HPDE6-E6E7 (cell line): Measurements from ENCODE around the gene CLVS2.

Source experiments
- DNase-seq: peaks from one replicate; pipeline ENCODE4 v3.0.0; 2011; ENCODE audit warnings: missing footprints; ENCODE audit errors: extremely low spot score

The CLVS2 gene

DNA sequence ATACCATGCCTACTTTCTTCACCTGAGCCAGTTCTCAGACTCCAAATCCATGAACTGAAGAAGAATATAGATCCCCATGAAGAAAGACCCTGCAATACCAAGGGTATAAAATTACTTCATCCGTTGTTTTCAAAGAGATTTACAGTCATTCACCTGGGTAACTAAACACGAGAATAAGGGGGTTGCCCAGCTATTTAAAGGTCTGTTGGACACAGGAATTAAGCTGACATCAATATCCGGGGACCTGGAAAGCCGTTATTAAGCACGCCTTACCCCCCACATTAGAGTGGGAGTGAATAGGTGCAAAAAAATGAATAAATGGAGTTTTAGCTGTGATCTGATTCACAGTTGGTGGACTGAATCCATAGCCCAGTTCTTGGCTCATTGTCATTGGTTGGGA is 28.9 kb downstream of the CLVS2 start:
- no peak for DNase-seq

DNA sequence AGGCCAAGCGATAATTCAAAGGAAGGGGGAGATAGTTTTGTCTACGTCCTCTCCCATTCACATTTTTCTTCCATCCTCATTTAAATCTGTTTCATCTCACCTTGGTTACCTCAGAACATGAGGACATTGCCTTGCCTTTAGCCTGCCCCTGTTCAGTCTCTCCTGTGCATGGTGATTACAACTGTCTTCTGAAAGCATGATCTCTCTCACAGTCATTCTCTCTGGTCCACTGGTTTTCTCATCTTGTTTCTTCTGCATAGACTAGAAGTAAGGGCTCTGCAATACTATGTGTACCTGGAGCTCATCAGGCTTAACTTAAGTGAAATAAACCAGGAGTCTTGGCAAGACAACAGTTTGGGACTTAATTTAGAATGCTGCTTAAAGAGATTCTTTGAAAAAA is 31.4 kb downstream of the CLVS2 start:
- DNase-seq: no peak

DNA sequence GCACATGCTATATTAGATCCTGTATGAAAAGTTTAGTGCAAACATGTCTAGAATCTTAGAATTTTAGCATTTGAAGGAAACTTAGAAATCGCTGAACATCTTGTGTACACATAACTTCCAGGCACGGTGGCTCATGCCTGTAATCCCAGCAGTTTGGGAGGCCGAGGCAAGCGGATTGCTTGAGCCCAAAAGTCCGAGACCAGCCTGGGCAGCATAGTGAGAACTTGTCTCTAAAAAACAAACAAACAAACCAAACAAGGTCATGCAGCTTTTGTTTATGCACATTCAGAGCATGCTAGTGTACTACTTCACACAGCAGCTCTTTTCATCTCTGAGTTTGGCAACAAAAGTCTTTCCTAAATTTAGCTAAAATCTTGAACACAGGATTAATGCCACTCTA is 32.2 kb downstream of the CLVS2 start:
- DNase-seq: no peak

DNA sequence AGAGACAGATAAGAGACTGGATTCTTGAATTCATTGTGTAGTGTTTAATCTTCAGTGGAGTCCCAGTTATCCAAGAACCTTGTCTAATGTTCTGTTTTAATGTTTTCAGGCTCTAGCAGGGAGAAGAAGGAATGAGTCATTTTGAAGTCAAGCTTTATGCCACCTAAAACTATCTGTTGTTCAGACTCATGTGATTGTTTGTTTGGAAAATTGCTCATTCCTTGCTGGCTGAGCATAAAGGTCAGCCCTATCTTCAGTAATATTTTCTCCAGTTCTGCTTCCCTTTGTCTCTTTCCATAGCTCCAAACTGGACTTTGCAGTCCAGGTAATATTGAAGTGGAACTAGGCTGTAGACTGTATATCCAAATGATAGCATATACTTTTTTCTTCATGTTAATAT is 34.2 kb downstream of the CLVS2 start:
- no peak for DNase-seq

DNA sequence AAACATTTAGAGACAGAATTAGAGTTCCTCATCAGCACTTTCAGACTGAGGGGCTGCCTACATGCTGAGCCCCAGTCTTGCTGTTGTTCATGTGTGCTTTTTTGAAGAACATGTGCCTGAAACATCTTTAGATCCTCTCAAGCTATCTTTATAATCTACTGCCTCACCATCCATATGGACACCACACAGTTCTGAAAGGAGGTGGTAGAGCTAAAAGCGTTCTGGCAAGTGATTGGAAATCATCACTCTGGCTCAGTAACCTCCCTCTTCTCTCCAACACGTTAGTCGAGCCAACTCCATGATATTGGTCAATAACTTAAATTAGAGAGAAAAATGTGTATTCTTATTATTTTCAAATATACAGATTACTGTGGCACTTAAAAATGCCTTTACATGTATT is 40.6 kb downstream of the CLVS2 start:
- no peak for DNase-seq

DNA sequence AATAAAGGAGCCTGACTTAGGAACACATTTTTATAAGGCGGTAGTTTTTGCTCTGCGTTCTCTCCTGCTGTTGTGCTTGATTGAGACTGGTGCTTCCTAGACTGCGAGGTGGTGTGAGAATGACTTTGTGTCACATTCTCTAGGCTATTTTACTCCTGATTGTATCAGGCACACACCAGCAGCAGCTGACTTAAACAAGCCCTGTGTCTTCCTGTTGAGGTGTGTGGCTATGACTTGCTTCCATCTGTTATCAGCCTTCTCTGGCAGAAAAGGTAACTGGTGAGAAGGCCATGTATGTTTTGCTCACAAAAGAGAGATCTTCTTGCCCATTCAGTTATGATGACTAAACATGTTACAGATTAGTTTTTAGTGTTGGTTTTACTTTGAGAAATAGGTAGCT is 43.4 kb downstream of the CLVS2 start:
- no peak for DNase-seq

DNA sequence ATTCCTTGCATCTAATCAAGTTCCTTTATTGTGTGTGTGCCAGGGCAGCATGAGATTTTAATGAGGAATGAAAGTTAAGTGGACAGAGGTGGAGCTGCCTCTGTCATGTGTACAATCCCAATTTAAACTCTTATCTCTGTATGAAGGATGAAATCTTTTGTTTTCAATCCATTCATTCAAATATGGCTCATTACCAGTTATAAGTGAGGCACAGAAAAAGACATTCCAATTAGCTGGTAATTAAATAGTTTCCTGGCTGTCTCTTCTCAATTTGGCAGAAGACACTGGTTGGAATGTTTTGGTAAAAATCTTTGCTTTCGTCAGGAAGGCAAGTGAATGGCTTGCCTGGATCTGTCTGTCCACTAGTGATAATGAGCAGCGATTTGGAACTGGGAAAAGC is 46.4 kb downstream of the CLVS2 start:
- no peak for DNase-seq

DNA sequence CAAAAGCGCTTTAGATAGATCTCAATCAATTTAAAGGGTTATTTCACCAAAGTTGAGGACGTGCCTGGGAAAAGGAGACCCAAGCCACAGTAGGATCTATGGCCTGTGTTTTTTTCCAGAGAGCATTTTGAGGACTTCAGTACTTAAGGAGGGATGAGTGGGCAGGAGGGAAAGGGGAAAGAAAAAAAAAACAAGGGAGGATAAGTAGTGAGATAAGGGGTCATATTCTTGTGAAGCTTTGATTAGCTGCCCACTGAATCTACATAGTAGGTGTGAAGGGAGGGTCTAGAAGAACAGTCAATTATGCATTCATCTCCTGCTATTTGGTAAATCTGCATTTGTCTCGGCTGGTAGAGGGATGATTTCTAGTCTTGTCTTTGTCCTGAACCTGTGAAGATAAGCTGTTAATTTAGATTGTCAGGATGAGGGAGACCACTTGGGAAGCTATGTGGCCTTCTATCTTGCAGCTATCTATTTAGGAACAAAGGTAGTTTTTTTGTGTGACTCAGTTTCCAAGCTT is 48.4 kb downstream of the CLVS2 start:
- no peak for DNase-seq

DNA sequence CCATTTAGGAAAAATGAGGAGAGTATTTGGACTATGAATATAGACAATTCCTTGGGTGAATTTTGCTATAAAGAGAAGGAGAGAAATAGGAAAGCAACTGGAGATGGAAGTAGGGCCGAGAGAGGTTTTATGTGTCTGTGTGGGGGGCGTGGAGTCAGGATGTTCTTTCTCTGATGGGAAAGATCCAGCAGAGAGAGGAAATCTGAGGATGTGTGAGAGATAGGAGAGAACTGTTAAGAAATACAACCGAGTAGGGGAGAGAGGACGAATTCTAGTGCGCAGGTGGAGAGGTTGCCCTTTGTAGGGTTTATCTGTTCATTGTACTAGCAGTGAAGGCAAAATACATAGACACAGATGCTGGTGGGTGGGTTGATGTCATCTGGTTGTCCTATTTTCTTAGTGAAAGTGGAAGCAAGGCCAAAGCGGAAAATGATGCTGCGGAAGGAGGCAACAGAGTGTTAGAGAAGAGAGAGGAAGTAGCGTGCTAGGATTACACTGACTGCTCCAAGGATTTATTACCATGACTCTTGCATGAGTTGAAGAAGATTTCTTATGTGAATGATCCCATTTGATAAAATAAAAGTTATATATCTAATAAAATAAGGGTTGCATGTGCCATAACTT is 57.7 kb downstream of the CLVS2 start:
- DNase-seq: no peak

DNA sequence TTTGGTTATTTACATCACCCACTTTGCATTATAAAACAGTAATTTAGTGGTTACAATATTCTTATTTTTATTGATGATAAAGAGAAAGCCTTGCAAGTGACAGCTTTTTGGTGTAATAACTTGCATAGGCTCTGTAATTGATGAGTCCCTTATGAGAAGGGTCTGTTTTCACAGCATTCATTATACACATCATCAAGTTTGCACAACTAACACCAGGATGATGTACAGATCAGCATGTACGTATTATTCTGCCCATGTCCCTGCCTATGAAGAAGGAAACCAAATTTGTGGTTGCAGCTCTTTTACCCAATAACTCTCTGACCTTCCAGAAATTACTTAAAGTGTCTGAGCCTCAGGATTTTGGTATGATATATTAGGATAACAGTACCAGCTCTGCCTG is 59.2 kb downstream of the CLVS2 start:
- DNase-seq: no peak

DNA sequence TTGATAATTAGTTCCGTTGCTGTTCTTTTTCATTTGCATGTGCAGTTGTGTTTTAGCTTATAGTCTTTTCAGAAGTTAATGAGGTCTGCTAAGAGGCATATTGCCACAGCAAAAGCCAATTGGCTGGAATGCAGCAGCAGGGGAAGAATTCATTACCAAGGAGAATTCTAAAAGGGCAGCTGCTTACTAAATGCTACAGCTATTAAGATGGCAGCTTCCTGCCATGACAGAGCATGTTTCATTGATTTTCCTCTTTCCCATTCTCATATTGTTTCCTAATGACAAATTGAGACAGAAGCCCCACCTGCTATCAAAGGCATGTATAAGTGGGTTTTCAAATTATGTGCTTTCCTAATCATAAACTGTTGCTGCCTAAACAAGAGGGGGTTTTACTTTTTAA is 66.6 kb downstream of the CLVS2 start:
- DNase-seq: no peak

DNA sequence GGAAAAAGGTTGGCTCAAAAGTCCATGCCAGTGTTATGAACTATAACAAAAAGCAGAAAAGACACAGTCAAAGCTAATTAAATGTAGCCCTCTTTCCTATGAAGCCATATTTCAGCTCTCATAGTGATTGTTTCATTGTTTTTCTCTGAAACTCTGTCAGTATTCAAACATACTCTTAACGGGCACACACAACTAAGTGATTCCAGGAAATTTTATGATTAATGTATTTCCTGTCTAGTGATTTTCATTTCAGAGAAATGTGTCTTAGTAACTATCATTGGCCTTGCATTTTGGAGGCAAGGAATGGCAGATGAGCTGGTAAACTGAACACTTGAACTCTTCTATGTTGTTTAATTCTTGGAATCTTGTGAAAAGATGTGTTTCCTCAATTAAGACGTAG is 68.0 kb downstream of the CLVS2 start:
- DNase-seq: no peak

DNA sequence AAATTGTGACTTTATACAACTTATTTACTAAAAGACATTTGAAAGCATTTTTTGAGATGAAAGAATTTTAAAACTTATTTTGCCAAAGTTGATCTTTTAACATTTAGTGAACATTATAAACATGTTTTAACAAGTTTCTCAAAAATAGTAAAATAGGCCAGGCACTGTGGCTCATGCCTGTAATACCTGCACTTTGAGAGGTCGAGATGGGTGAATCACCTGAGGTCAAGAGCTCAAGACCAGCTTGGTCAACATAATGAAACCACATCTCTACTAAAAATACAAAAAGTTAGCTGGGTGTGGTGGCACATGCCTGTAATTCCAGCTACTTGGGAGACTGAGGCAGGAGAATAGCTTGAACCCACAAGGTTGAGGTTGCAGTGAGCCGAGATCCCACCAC is 78.6 kb downstream of the CLVS2 start:
- no peak for DNase-seq

DNA sequence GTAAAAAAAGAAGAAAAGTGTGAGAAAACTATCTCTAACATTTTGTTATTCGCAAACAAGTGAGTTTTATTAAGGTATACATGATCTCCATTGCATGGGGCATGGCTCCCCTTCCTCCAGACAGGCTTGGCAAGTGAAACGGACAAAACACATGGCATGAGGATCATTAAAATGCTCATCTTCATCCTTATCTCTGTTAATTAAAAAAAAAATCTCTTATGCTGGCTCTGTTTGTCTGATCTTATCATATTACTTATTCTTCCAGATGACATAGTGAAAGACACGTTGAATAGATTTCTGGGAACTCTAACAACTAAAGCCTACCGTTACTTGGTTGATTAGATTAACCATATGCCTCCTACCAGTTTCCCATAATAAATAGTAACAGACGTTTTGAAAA is 89.4 kb downstream of the CLVS2 start:
- DNase-seq: no peak

DNA sequence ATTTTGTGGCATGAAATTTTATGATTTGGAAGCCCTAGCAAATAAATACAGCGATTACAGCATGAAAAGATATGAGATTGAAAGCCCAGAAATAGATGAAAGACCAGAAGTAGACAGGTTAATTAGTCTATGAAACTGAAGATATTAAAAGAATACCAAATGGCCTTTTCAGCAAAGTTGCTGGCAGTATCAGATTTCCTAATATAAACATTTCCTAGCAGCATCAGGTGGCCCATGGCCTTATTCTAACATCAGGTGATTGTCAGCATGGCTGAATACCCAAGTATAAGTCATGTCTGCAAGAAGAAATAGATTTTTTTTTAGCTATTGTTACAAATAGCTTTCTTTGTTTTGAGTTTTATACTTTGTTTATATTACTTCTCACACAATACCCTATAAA is 93.2 kb downstream of the CLVS2 start:
- no peak for DNase-seq

DNA sequence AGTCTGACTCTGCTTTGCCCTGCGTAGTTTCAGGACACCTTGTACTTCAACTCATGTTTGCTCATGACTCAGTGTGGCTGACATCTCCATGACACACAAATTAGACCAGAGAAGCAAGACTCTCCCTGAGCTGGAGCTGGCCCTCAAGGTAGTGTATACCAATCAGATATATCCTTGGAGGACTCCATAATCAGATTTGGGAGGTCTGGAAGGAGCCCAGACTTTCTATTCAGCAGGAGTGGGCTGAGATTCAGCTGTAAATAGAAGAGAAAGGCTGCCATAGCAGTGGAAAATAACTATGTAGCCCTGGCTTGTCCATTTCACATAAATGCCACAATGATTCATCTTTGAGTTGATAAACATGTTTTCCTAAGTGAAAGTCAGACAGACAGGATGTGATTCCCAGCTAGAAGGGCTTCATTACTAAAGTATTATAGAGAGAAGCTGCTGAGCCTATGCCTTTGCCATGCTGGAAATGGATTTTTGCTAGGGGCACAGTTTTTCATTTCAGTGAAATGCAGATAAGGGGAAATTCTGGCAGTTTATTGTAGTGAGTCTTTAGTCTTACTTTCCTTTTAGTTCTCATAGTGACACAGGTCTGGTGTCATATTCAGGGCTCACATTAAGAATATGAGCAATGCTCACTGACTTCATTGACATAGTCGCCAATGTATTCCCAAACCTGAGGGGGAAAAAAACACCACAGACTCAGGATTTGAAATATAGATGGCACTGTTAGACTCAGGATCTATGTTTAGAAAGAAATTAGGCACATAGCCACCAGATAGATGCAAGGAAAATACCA is 95.3 kb downstream of the CLVS2 start:
- peak; percentile 70 for DNase-seq

DNA sequence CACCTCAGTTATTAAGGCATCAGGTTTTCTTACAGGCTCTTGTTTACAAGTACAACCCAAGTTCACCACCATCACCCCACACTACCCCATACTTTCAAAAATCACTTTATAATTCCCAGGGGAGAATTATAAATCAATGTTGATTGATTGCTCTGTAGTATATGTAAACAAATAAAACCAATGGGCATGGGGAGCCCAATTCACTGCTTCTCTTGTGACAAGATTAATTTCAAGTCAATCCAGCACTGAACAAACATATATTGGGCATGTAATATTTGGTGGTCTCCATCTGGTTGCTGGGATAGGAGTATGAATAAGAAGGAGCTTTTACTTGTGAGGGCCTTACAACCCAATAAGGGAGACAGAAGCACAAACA is 95.8 kb downstream of the CLVS2 start:
- DNase-seq: no peak

DNA sequence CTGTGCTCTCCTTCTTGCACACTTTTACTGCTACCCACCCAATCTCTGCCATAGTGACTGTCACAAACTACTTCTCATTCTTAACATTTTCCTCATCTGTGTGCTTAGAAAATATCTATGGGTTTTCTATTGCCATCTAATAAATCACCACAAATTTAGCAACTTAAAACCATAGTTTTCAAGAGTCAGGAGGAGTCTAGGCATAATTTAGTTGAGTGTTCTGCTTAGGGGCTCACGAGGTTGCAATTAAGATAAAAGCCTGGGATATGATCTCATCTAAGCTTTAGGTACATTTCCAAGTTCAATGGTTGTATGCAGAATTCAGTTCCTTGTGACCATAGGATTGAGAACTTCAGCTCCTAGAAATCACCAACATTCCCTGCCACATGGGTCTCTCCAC is 98.8 kb downstream of the CLVS2 start:
- DNase-seq: no peak

DNA sequence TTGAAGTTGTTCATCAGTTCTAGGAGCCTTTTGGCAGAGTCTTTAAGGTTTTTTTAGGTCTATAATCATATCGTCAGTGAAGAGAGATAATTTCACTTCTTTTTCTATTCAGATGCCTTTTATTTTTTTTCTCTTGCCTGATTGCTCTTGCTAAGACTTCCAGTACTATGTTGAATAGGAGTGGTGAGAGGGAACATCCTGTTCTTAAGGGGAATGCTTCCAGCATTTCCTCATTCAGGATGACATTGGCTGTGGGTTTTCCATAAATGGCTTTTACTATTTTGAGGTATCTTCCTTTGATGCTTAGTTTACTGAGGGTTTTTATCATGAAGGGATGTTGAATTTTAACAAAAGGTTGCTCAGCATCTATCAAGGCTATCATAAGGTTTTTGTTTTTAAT is 109.5 kb downstream of the CLVS2 start:
- no peak for DNase-seq

DNA sequence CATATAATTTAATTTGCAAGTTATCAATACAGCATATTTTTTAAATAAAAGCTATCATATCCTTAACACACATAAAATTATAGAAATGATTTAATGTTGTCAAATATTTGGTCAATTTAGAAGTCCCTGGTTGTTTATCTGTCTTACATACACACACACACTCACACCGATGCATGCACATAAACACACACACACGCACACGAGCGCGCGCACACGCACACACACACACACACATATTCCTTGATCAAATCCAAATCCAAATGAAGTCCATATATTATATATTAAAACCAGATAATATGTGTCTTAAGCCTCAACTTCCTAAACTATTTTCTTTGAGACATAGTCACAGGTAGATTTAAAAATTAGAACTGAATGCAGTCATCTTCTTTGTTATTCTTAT is 120.3 kb downstream of the CLVS2 start:
- no peak for DNase-seq

DNA sequence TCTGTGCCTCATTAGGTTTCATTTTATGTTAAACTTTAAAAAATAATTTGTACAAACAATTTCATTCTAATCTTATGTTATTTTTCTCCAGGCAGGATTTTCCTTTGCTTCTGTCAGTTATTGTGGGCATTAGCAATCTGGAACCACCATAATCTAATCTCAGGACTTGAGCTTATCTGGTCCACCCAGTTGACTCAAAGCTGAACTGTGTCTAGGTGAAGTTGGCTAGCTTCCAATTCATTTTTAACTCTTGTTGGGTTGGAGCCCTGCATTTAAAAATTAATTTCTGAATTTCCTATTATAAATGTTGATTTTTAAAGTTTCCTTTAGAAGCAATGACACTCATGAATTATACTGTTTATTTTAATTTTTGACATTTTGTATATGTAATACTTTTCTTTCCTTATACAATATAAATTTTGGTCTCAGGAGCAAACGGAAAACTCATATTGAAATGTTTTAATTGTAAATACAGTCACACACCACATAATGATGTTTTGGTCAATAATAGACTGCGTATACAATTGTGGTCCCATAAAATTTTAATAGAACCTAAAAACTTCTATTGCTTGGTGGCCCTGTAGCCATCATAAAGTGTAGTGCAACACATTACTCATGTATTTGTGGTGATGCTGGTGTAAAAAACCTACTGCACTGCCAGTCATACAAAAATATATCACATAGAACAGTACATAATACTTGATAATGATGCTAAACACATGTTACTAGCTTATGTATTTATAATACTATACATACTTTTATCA is 121.3 kb downstream of the CLVS2 start:
- no peak for DNase-seq

DNA sequence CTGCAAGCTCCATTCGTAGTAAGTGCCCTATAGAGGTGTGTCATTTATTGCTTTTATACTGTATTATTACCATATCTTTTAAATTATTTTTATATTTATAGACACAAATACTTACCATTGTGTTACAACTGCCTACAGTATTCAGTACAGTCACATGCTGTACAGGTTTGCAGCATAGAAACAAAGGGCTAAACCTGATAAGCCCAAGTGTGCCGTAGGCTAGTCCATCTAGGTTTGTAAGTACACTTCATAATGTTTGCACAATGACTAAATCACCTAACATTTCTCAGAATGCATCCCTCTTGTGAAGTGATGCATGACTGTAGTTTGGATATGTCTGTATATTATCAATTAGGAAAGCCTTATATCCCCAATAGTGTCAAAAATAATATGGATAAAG is 122.8 kb downstream of the CLVS2 start:
- peak; percentile 14 for DNase-seq
